GM18858 (cell line): ENCODE data around the gene PHLPP2.
"Not testable (repeated sequence)": the region's sequence is repeated elsewhere in the genome, so short reads cannot be mapped to it uniquely, and the experiment has no call there.

Source experiments
- ATAC-seq: cut with Tn5 transposase; IDR thresholded peaks from one replicate; pipeline ENCODE4 v1.9.1; 2021; ENCODE audit not compliant: unreplicated experiment

Gene PHLPP2

GRCh38 chr16:71625113-71625850, 99.2 kb downstream of the PHLPP2 start:
- ATAC-seq: no peak

- no peak for ATAC-seq
Observed at GRCh38 chr16:71623597-71623996, 100.9 kb downstream of the PHLPP2 start.

DNA sequence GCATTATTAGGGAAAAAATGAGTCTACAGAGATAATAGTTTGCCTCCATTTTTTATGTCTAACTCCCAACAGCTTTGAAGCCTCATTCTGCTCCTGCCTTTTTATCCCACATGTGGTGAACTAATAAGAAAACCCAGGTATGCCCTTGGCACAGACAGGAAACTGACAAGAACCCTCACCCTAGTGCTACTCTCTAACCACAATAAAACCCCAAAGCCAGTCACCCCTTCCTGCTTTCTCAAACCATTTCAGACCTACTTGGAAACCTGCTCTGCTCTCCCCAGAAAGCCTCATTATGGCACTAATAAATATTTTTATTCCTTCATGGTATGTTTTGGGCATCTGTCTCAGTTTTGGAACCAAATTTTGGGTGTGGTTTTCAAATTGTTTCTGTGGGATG, 102.4 kb downstream of the PHLPP2 start:
- ATAC-seq: no peak

- no peak for ATAC-seq
Observed at GRCh38 chr16:71618429-71618828, 106.1 kb downstream of the PHLPP2 start.

DNA sequence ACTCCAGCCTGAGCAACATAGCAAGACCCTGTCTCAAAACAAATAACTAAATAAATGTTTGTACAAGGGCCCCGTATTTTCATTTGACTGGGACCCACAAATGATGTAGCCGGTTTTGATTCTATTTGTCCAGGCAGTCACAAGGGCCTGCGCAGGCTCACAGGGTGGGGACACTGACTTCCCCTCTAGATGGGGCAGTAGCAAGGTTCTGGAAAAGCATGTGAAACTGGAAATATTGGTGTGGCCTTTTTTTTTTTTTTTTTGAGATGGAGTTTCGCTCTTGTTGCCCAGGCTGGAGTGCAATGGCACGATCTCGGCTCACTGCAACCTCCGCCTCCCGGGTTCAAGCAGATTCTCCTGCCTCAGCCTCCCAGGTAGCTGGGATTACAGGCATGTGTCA, 109.5 kb downstream of the PHLPP2 start:
- ATAC-seq: not testable (repeated sequence)

DNA sequence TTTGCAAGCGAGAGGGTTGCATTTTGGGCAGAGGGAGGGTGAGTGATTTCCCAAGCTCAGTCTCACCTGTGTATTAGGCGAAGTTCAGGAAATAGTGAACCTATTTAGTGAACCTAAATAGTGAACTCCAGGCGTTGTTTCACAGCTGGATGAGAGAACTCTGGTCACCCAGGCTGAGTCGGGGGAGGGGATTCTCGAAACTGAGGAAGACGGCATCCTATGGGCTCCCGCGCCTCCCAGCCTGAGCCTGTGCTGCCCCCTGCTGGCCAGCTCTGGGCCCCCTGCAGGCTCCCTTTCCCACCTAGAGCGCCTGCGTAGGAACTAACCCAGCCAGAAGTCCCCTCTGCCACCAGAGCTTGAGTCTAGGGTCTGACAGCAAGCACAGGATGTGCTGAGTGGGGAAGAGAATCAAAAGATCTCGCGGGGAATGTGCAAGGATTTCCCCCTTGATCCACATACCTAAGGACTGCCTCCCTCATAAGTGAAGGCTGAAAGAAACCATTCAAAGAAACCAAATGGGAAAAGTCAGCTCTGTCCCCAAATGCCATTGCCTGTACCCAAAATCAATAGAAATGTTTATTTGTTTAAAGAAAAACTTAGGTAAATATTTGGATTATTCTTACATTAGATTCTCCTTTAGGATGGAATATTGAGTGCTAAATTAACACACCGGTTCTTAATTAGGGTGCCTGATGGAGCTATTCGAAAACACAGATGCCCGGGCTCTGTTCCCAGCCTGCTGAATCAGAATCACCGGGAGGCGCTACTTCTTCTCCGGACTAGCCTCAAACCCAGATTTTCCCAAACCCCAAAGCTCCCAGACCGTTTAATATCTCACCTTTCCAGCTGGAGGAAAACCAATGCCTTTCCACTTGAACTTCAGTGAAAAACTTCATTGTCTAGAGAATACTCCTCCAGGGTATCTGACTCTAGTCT, 113.3 kb downstream of the PHLPP2 start:
- ATAC-seq: no peak

- ATAC-seq: no peak
Observed at GRCh38 chr16:71610447-71610846, 114.1 kb downstream of the PHLPP2 start.

- ATAC-seq: no peak
Observed at GRCh38 chr16:71609066-71609465, 115.4 kb downstream of the PHLPP2 start.

- ATAC-seq: no peak
Observed at GRCh38 chr16:71600822-71601221, 123.7 kb downstream of the PHLPP2 start.

DNA sequence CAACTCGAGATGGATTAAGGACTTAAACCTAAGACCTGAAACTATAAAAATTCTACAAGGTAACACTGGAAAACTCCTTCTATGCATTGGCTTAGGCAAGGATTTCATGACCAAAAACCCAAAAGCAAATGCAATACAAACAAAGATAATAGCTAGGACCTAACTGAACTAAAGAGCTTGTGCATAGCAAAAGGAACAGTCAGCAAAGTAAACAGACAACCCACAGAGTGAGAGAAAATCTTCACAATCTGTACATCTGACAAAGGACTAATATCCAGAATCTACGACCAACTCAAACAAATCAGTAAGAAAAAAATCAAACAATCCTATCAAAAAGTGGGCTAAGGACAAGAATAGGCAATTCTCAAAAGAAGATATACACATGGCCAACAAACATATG, 126.1 kb downstream of the PHLPP2 start:
- not testable (repeated sequence) for ATAC-seq

DNA sequence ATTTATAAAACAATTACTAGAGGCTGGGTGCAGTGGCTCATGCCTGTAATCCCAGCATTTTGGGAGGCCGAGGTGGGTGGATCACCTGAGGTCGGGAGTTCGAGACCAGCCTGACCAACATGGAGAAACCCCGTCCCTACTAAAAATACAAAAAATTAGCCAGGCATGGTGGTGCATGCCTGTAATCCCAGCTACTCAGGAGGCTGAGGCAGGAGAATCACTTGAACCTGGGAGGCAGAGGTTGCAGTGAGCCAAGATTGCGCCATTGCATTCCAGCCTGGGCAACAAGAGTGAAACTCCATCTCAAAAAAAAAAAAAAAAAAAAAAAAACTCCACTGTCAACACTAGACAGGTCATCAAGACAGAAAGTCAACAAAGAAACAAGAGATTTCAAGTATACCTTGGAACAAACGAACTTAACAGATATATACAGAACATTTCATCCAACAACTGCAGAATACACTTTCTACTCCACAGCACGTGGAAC, 129.1 kb downstream of the PHLPP2 start:
- not testable (repeated sequence) for ATAC-seq
